Islet of Langerhans (tissue), 1 donor: Measurements from ENCODE around the gene SNRPA.
"Not testable (repeated sequence)": the region's sequence is repeated elsewhere in the genome, so short reads cannot be mapped to it uniquely, and the experiment has no call there.

Experiments
- FAIRE-seq: peaks from one replicate; lab custom pipeline; 2011; peaks lifted over from hg19 to GRCh38; lab: Jason Lieb, UNC

Gene SNRPA

GRCh38 chr19:40802300-40803169, 51.5 kb downstream of the SNRPA start:
- no peak for FAIRE-seq

GRCh38 chr19:40803170-40803856, 52.3 kb downstream of the SNRPA start:
- FAIRE-seq, result no peak

- FAIRE-seq, result no peak
These were observed 53.1 kb downstream of the SNRPA start for GRCh38 chr19:40803857-40804782.

GRCh38 chr19:40804783-40805242, 53.8 kb downstream of the SNRPA start:
- no peak for FAIRE-seq

- no peak for FAIRE-seq
These were observed 54.4 kb downstream of the SNRPA start for GRCh38 chr19:40805258-40805868.

- no peak for FAIRE-seq
These were observed 55.6 kb downstream of the SNRPA start for GRCh38 chr19:40806423-40807146.

- no peak for FAIRE-seq
These were observed 56.4 kb downstream of the SNRPA start for GRCh38 chr19:40807147-40808020.

GRCh38 chr19:40808021-40808325, 57.0 kb downstream of the SNRPA start:
- FAIRE-seq, result no peak

- FAIRE-seq, result no peak
These were observed 57.5 kb downstream of the SNRPA start for GRCh38 chr19:40808497-40808896.

- no peak for FAIRE-seq
These were observed 58.5 kb downstream of the SNRPA start for GRCh38 chr19:40809358-40810086.

- no peak for FAIRE-seq
These were observed 59.2 kb downstream of the SNRPA start for GRCh38 chr19:40810160-40810559.

GRCh38 chr19:40810649-40811408, 59.8 kb downstream of the SNRPA start:
- not testable (repeated sequence) for FAIRE-seq

- FAIRE-seq, result no peak
These were observed 60.7 kb downstream of the SNRPA start for GRCh38 chr19:40811478-40812341.

GRCh38 chr19:40812571-40812970, 61.6 kb downstream of the SNRPA start:
- not testable (repeated sequence) for FAIRE-seq

- FAIRE-seq, result no peak
These were observed 62.2 kb downstream of the SNRPA start for GRCh38 chr19:40813182-40813581.
